Activated CD8-positive, alpha-beta T cell treated with anti-CD3 and anti-CD28 coated beads for 36 hours (primary cell): ENCODE data around the gene AATK. TPM values are rescaled to one million over a fixed set of nuclear protein-coding genes. Genes with fewer than 3 reads are reported as not detected.

Source experiments
- ATAC-seq: fragments of 200-7000 bp; cut with Tn5 transposase; one replicate; pipeline ENCODE4 v1.10.0; 2021; ENCODE audit warnings: mild to moderate bottlenecking, moderate library complexity
- CTCF ChIA-PET: fragments of 350-600 bp; sonication (Branson Sonifier 250); formaldehyde crosslinking; loops from one replicate; lab custom pipeline; 2021; ENCODE audit warnings: antibody characterized with exemption; lab: Charles Lee
- POLR2A ChIA-PET: fragments of 350-600 bp; sonication (Branson Sonifier 250); formaldehyde crosslinking; loops from one replicate; lab custom pipeline; 2021; ENCODE audit warnings: antibody characterized with exemption; lab: Charles Lee
- DNase-seq: peaks from one replicate; pipeline ENCODE4 v3.0.0-alpha.2; 2020
- H3K27ac Mint-ChIP-seq: one replicate; pipeline ENCODE4 v1.8.0; 2021; ENCODE audit warnings: mild to moderate bottlenecking, mixed read lengths
- H3K27me3 Mint-ChIP-seq: one replicate; pipeline ENCODE4 v1.8.0; 2021; ENCODE audit warnings: mixed read lengths
- H3K36me3 Mint-ChIP-seq: one replicate; pipeline ENCODE4 v1.8.0; 2021; ENCODE audit warnings: low read depth, mixed read lengths
- H3K4me1 Mint-ChIP-seq: one replicate; pipeline ENCODE4 v1.8.0; 2021; ENCODE audit warnings: low read depth, mixed read lengths
- H3K4me3 Mint-ChIP-seq: one replicate; pipeline ENCODE4 v1.8.0; 2021; ENCODE audit warnings: mild to moderate bottlenecking, moderate library complexity, mixed read lengths
- H3K9me3 Mint-ChIP-seq: one replicate; pipeline ENCODE4 v1.8.0; 2021; ENCODE audit warnings: mixed read lengths
- CTCF ChIP-seq: fragments of 200-600 bp; IDR thresholded peaks from one replicate; pipeline ENCODE4 v1.8.0; 2022; ENCODE audit warnings: antibody characterized with exemption, mild to moderate bottlenecking
- intact Hi-C: fragments of 100-400 bp; cut with micrococcal nuclease; formaldehyde crosslinking; loops from one replicate; pipeline ENCODE4 v1.10.0; 2022
- total RNA-seq, 2 experiments: library from RNA; stranded (reverse); gene quantifications; one replicate each; pipeline ENCODE4 v1.2.3, GENCODE V29; 2021

Gene AATK
- total RNA-seq, 2 experiments from 2014 or later = 0.63 to 0.98 TPM

DNA sequence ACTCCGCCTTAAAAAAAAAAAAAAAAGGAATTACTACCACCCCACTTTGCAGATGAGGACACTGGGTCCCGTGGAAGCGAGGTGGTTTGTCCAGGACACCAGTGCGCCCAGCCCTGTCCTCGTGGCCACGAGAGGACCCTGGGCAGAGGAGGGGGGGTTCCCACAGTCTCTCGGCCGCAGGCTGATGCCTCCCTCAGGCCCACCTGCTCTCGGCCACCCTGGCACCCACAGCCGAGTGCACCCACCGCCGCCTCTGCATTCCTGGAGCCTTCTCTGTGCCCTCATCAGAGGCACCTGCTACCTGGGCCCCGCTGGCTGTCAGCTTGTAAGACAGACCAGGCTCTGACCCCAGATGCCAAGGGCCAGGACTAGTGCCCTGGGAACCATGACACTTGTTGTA is 28.8 kb downstream of the AATK start:
- Mint-ChIP-seq H3K4me1 (no peaks in the 10 kb centered on the region), H3K27ac (no peak overlapping the region), H3K9me3 (peaks cover 17% of the 10 kb centered on the region), H3K4me3 (no peak overlapping the region), H3K27me3 (peaks cover 2% of the 10 kb centered on the region), H3K36me3 (no peaks in the 10 kb centered on the region)
- no peak for DNase-seq
- ChIA-PET POLR2A (no interaction called here), CTCF (no interaction called here)
- intact Hi-C loops = no loop called here
- TF ChIP-seq CTCF = no peak
- no peak for ATAC-seq

- Mint-ChIP-seq H3K9me3 (peaks cover 17% of the 10 kb centered on the region), H3K4me3 (no peak overlapping the region), H3K27me3 (no peaks in the 10 kb centered on the region), H3K4me1 (no peaks in the 10 kb centered on the region), H3K36me3 (no peaks in the 10 kb centered on the region), H3K27ac (no peak overlapping the region)
- DNase-seq (no peak), ATAC-seq (no peak)
- no peak for TF ChIP-seq CTCF
- CTCF ChIA-PET = no interaction called here
- POLR2A ChIA-PET = no interaction called here
- intact Hi-C loops = no loop called here
These were observed 29.7 kb downstream of the AATK start for GRCh38 chr17:81136366-81136765.

GRCh38 chr17:81135505-81136278 is 30.3 kb downstream of the AATK start:
- Mint-ChIP-seq H3K4me3 (no peak overlapping the region), H3K4me1 (no peaks in the 10 kb centered on the region), H3K36me3 (no peaks in the 10 kb centered on the region), H3K9me3 (peaks cover 17% of the 10 kb centered on the region), H3K27me3 (no peaks in the 10 kb centered on the region), H3K27ac (no peak overlapping the region)
- intact Hi-C loops = no loop called here
- ATAC-seq (no peak), DNase-seq (no peak)
- TF ChIP-seq CTCF = no peak
- POLR2A ChIA-PET = no interaction called here
- CTCF ChIA-PET = no interaction called here

DNA sequence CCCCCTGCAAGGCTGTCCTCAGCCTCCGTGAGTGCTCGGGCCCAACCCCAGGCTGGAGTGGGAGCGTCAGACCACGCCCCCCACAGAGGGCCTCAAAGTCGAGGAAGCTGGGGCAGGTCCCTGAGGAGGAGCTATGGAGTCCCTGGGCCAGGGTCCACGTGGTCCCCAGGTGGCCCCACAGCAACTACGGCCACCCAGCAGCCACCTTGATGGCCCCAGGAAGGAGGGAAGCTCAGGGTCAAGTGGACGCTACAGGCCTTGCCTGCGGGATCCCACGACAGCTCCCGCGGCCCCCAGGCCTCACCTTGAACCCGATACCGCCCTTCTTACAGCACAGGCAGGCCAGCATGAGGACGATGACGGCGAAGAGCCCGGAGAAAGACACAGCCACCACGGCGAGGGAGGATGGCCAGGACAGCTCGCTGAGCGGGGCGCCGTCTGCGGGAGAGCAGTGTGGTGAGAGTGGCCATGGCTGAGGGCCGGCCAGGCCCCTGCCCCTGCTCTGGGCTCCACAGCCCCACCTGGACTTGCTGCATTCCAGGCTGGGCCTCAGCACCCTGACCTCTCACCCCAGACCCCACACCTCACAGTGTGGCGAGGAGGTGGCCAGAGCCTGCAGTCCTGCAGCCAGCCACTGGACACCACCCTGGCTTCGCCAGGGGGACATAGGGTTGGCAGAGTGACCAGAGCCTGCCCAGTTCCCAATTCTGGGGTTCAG is 31.8 kb downstream of the AATK start:
- intact Hi-C loops = no loop called here
- Mint-ChIP-seq H3K27me3 (no peaks in the 10 kb centered on the region), H3K4me3 (no peak overlapping the region), H3K27ac (no peak overlapping the region), H3K4me1 (no peaks in the 10 kb centered on the region), H3K9me3 (peaks cover 17% of the 10 kb centered on the region), H3K36me3 (no peaks in the 10 kb centered on the region)
- POLR2A ChIA-PET = no interaction called here
- CTCF ChIA-PET = interaction anchor here (1.2 kb wide), 1 partner anchor 32 kb away, joined by 3 read pairs; no protein-coding TSS in a partner anchor
- ATAC-seq (no peak), DNase-seq (no peak)
- no peak for TF ChIP-seq CTCF
